ENCODE data around the gene CPNE1.

Gene CPNE1

GRCh38 chr20:35600176-35600992 is 64.3 kb downstream of the CPNE1 start:
- in situ Hi-C loops (cut with MboI; ENCODE audit: low sequenced_read_pairs) = no loop called here
- DNase-seq (ENCODE audit: low spot score in 2 of 2) = no peak
- Histone ChIP-seq H3K36me3 (replicated peaks) (no peaks in the 10 kb centered on the region), H3K4me1 (peaks cover 9% of the 10 kb centered on the region), H3K27me3 (ENCODE audit: low read depth) (no peaks in the 10 kb centered on the region), H3K4me3 (no peak overlapping the region), H3K9me3 (no peaks in the 10 kb centered on the region)

- Histone ChIP-seq H3K4me3 (no peak overlapping the region), H3K36me3 (replicated peaks) (no peaks in the 10 kb centered on the region), H3K4me1 (peaks cover 9% of the 10 kb centered on the region), H3K27me3 (ENCODE audit: low read depth) (no peaks in the 10 kb centered on the region), H3K9me3 (no peaks in the 10 kb centered on the region)
- no peak for DNase-seq (ENCODE audit: low spot score in 2 of 2)
- in situ Hi-C loops (cut with MboI; ENCODE audit: low sequenced_read_pairs) = no loop called here
Observed at GRCh38 chr20:35599776-35600120, 65.0 kb downstream of the CPNE1 start.

GRCh38 chr20:35598899-35599775 is 65.6 kb downstream of the CPNE1 start:
- in situ Hi-C loops (cut with MboI; ENCODE audit: low sequenced_read_pairs) = no loop called here
- no peak for DNase-seq (ENCODE audit: low spot score in 2 of 2)
- peaks cover 9% of the 10 kb centered on the region for H3K4me1 ChIP-seq
- H3K36me3 ChIP-seq (replicated peaks) = no peaks in the 10 kb centered on the region
- H3K4me3 ChIP-seq = no peak overlapping the region
- no peaks in the 10 kb centered on the region for H3K27me3 ChIP-seq (ENCODE audit: low read depth)
- H3K9me3 ChIP-seq = no peaks in the 10 kb centered on the region

GRCh38 chr20:35598476-35598875 is 66.2 kb downstream of the CPNE1 start:
- in situ Hi-C loops (cut with MboI; ENCODE audit: low sequenced_read_pairs) = no loop called here
- no peaks in the 10 kb centered on the region for H3K9me3 ChIP-seq
- DNase-seq (ENCODE audit: low spot score in 2 of 2) = no peak
- peaks cover 9% of the 10 kb centered on the region for H3K4me1 ChIP-seq
- H3K4me3 ChIP-seq = no peak overlapping the region
- H3K27me3 ChIP-seq (ENCODE audit: low read depth) = no peaks in the 10 kb centered on the region
- H3K36me3 ChIP-seq (replicated peaks) = no peaks in the 10 kb centered on the region

GRCh38 chr20:35597186-35597585 is 67.5 kb downstream of the CPNE1 start:
- in situ Hi-C loops (cut with MboI; ENCODE audit: low sequenced_read_pairs) = no loop called here
- DNase-seq (ENCODE audit: low spot score in 2 of 2) = peak in 1 of 2 experiments; percentile 41

GRCh38 chr20:35595901-35596300 is 68.8 kb downstream of the CPNE1 start:
- no peaks in the 10 kb centered on the region for H3K36me3 ChIP-seq (replicated peaks)
- no peaks in the 10 kb centered on the region for H3K27me3 ChIP-seq (ENCODE audit: low read depth)
- in situ Hi-C loops (cut with MboI; ENCODE audit: low sequenced_read_pairs) = no loop called here
- no peaks in the 10 kb centered on the region for H3K9me3 ChIP-seq
- no peak overlapping the region for H3K4me3 ChIP-seq
- DNase-seq (ENCODE audit: low spot score in 2 of 2) = no peak
- peaks cover 6% of the 10 kb centered on the region for H3K4me1 ChIP-seq

More at GRCh38 chr20:35597186-35597585, 67.5 kb downstream of the CPNE1 start:
- no peaks in the 10 kb centered on the region for H3K36me3 ChIP-seq (replicated peaks)
- H3K9me3 ChIP-seq = no peaks in the 10 kb centered on the region
- H3K4me3 ChIP-seq = no peak overlapping the region
- peaks cover 9% of the 10 kb centered on the region for H3K4me1 ChIP-seq
- H3K27me3 ChIP-seq (ENCODE audit: low read depth) = no peaks in the 10 kb centered on the region

GRCh38 chr20:35595456-35595855 is 69.2 kb downstream of the CPNE1 start:
- no peak for DNase-seq (ENCODE audit: low spot score in 2 of 2)
- Histone ChIP-seq H3K36me3 (replicated peaks) (no peaks in the 10 kb centered on the region), H3K4me3 (no peak overlapping the region), H3K4me1 (peaks cover 6% of the 10 kb centered on the region), H3K9me3 (no peaks in the 10 kb centered on the region), H3K27me3 (ENCODE audit: low read depth) (no peaks in the 10 kb centered on the region)
- in situ Hi-C loops (cut with MboI; ENCODE audit: low sequenced_read_pairs) = no loop called here

GRCh38 chr20:35592339-35592974 is 72.2 kb downstream of the CPNE1 start:
- no peaks in the 10 kb centered on the region for H3K9me3 ChIP-seq
- no peak overlapping the region for H3K4me3 ChIP-seq
- DNase-seq (ENCODE audit: low spot score in 2 of 2) = no peak
- peaks cover 5% of the 10 kb centered on the region for H3K4me1 ChIP-seq
- no peaks in the 10 kb centered on the region for H3K36me3 ChIP-seq (replicated peaks)
- in situ Hi-C loops (cut with MboI; ENCODE audit: low sequenced_read_pairs) = no loop called here
- H3K27me3 ChIP-seq (ENCODE audit: low read depth) = no peaks in the 10 kb centered on the region

GRCh38 chr20:35588397-35588796 is 76.3 kb downstream of the CPNE1 start:
- Histone ChIP-seq H3K4me3 (no peak overlapping the region), H3K4me1 (no peaks in the 10 kb centered on the region), H3K9me3 (no peaks in the 10 kb centered on the region), H3K27me3 (ENCODE audit: low read depth) (no peaks in the 10 kb centered on the region), H3K36me3 (replicated peaks) (no peaks in the 10 kb centered on the region)
- no peak for DNase-seq (ENCODE audit: low spot score in 2 of 2)
- in situ Hi-C loops (cut with MboI; ENCODE audit: low sequenced_read_pairs) = no loop called here

GRCh38 chr20:35587436-35587835 is 77.3 kb downstream of the CPNE1 start:
- H3K9me3 ChIP-seq = no peaks in the 10 kb centered on the region
- DNase-seq (ENCODE audit: low spot score in 2 of 2) = no peak
- H3K4me3 ChIP-seq = no peak overlapping the region
- no peaks in the 10 kb centered on the region for H3K4me1 ChIP-seq
- H3K27me3 ChIP-seq (ENCODE audit: low read depth) = no peaks in the 10 kb centered on the region
- H3K36me3 ChIP-seq (replicated peaks) = no peaks in the 10 kb centered on the region
- in situ Hi-C loops (cut with MboI; ENCODE audit: low sequenced_read_pairs) = no loop called here

- Histone ChIP-seq H3K27me3 (ENCODE audit: low read depth) (no peaks in the 10 kb centered on the region), H3K36me3 (replicated peaks) (no peaks in the 10 kb centered on the region), H3K4me3 (no peak overlapping the region), H3K4me1 (no peaks in the 10 kb centered on the region), H3K9me3 (no peaks in the 10 kb centered on the region)
- in situ Hi-C loops (cut with MboI; ENCODE audit: low sequenced_read_pairs) = no loop called here
- no peak for DNase-seq (ENCODE audit: low spot score in 2 of 2)
Observed at GRCh38 chr20:35586751-35587425, 77.8 kb downstream of the CPNE1 start.

- Histone ChIP-seq H3K4me1 (no peaks in the 10 kb centered on the region), H3K4me3 (no peak overlapping the region), H3K9me3 (no peaks in the 10 kb centered on the region; the same call in 1 of the 2 replicates), H3K27me3 (ENCODE audit: low read depth) (no peaks in the 10 kb centered on the region), H3K36me3 (replicated peaks) (no peaks in the 10 kb centered on the region)
- DNase-seq (ENCODE audit: low spot score in 2 of 2) = no peak
- in situ Hi-C loops (cut with MboI; ENCODE audit: low sequenced_read_pairs) = no loop called here
Observed at GRCh38 chr20:35583636-35584560, 80.8 kb downstream of the CPNE1 start.
